Astrocyte (in vitro differentiated cells and primary cell): ENCODE results near the gene NPHP4. TPM values are rescaled to one million over a fixed set of nuclear protein-coding genes. Genes with fewer than 3 reads are reported as not detected.

ENCODE experiments used
- DNase-seq: peaks from one replicate; pipeline ENCODE4 v3.0.0-alpha.2; 2010; ENCODE audit warnings: low read depth
- FAIRE-seq: peaks from 2 replicates; lab custom pipeline; 2011; peaks lifted over from hg19 to GRCh38; lab: Jason Lieb, UNC
- H2AFZ ChIP-seq: 2 replicates; pipeline ENCODE4 v1.6.0; 2012; ENCODE audit warnings: low read depth, low read length, inconsistent platforms
- H3K27ac ChIP-seq: 2 replicates; pipeline ENCODE4 v1.5.1; 2011; ENCODE audit warnings: low read depth, low read length, inconsistent platforms
- H3K27me3 ChIP-seq: 2 replicates; pipeline ENCODE4 v1.6.0; 2011; ENCODE audit warnings: low read length, inconsistent platforms; ENCODE audit not compliant: insufficient read depth
- H3K36me3 ChIP-seq: 2 replicates; pipeline ENCODE4 v1.5.1; 2011; ENCODE audit warnings: low read length, inconsistent platforms; ENCODE audit not compliant: insufficient read depth
- H3K4me1 ChIP-seq: 2 replicates; pipeline ENCODE4 v1.5.1; 2011; ENCODE audit warnings: low read length, inconsistent platforms; ENCODE audit not compliant: insufficient read depth
- H3K4me2 ChIP-seq: 2 replicates; pipeline ENCODE4 v1.6.0; 2012; ENCODE audit warnings: low read length, inconsistent platforms
- H3K4me3 ChIP-seq: 2 replicates; pipeline ENCODE4 v1.5.1; 2011; ENCODE audit warnings: low read depth, mild to moderate bottlenecking, low read length, inconsistent platforms; ENCODE audit not compliant: insufficient read depth
- H3K79me2 ChIP-seq: 2 replicates; pipeline ENCODE4 v1.6.0; 2012; ENCODE audit warnings: mild to moderate bottlenecking, low read length, inconsistent platforms; ENCODE audit not compliant: insufficient read depth
- H3K9ac ChIP-seq: 2 replicates; pipeline ENCODE4 v1.6.0; 2012; ENCODE audit warnings: mild to moderate bottlenecking, low read length, inconsistent platforms
- H3K9me3 ChIP-seq: 2 replicates; pipeline ENCODE4 v1.5.1; 2012; ENCODE audit warnings: low read depth, mild to moderate bottlenecking, low read length, inconsistent platforms; ENCODE audit not compliant: insufficient read depth
- H4K20me1 ChIP-seq: 2 replicates; pipeline ENCODE4 v1.6.0; 2012; ENCODE audit warnings: low read length, inconsistent platforms; ENCODE audit not compliant: insufficient read depth
- H3K27ac Mint-ChIP-seq: one replicate; pipeline ENCODE4 v1.8.0; 2021; ENCODE audit warnings: mild to moderate bottlenecking, mixed read lengths; ENCODE audit not compliant: unreplicated experiment
- H3K27me3 Mint-ChIP-seq: one replicate; pipeline ENCODE4 v1.8.0; 2021; ENCODE audit warnings: low read depth, mixed read lengths; ENCODE audit not compliant: unreplicated experiment
- H3K36me3 Mint-ChIP-seq: one replicate; pipeline ENCODE4 v1.8.0; 2021; ENCODE audit warnings: low read depth, mixed read lengths; ENCODE audit not compliant: unreplicated experiment
- H3K4me1 Mint-ChIP-seq: one replicate; pipeline ENCODE4 v1.8.0; 2021; ENCODE audit warnings: low read depth, mixed read lengths; ENCODE audit not compliant: unreplicated experiment
- H3K4me3 Mint-ChIP-seq: one replicate; pipeline ENCODE4 v1.8.0; 2021; ENCODE audit warnings: mild to moderate bottlenecking, moderate library complexity, mixed read lengths; ENCODE audit not compliant: unreplicated experiment
- H3K9me3 Mint-ChIP-seq: one replicate; pipeline ENCODE4 v1.8.0; 2021; ENCODE audit warnings: mild to moderate bottlenecking, mixed read lengths; ENCODE audit not compliant: unreplicated experiment
- CTCF ChIP-seq: IDR thresholded peaks from 2 replicates; pipeline ENCODE4 v1.5.1; 2011; ENCODE audit warnings: low read depth, mild to moderate bottlenecking, inconsistent platforms, low read length, moderate library complexity; ENCODE audit not compliant: insufficient read depth
- EZH2 ChIP-seq: IDR thresholded peaks from 2 replicates; pipeline ENCODE4 v1.6.1; 2012; ENCODE audit warnings: mild to moderate bottlenecking, low read length, inconsistent platforms; ENCODE audit not compliant: insufficient read depth
- total RNA-seq: library from RNA; stranded (reverse); gene quantifications from 2 replicates; pipeline ENCODE4 v1.2.1, GENCODE V29; 2021

The NPHP4 gene
- total RNA-seq, 1 donor from 2014 or later = 8.4 TPM

GRCh38 chr1:5858246-5858645 is 134.0 kb downstream of the NPHP4 start:
- Histone ChIP-seq H4K20me1 (no peaks in the 10 kb centered on the region), H3K9me3 (no peaks in the 10 kb centered on the region), H3K4me3 (no peak overlapping the region), H3K4me2 (no peak overlapping the region), H2AFZ (no peak overlapping the region), H3K9ac (no peak overlapping the region), H3K36me3 (no peaks in the 10 kb centered on the region), H3K27ac (no peak overlapping the region), H3K79me2 (no peaks in the 10 kb centered on the region), H3K27me3 (no peaks in the 10 kb centered on the region), H3K4me1 (peaks cover 2% of the 10 kb centered on the region)
- Mint-ChIP-seq H3K4me3 (no peak overlapping the region), H3K9me3 (no peaks in the 10 kb centered on the region), H3K27me3 (no peaks in the 10 kb centered on the region), H3K4me1 (peaks cover 5% of the 10 kb centered on the region), H3K36me3 (peaks cover 4% of the 10 kb centered on the region), H3K27ac (no peak overlapping the region)
- DNase-seq (no peak), FAIRE-seq (no peak)
- TF ChIP-seq EZH2 (no peak), CTCF (no peak)

GRCh38 chr1:5857508-5858090 is 134.6 kb downstream of the NPHP4 start:
- H3K4me3 Mint-ChIP-seq = no peak overlapping the region
- H3K4me2 ChIP-seq = no peak overlapping the region
- H3K9me3 Mint-ChIP-seq = no peaks in the 10 kb centered on the region
- H2AFZ ChIP-seq = no peak overlapping the region
- H3K4me3 ChIP-seq = no peak overlapping the region
- peaks cover 6% of the 10 kb centered on the region for H3K36me3 Mint-ChIP-seq
- no peak overlapping the region for H3K27ac ChIP-seq
- H3K36me3 ChIP-seq = no peaks in the 10 kb centered on the region
- H3K27me3 ChIP-seq = no peaks in the 10 kb centered on the region
- no peak overlapping the region for H3K9ac ChIP-seq
- H3K4me1 Mint-ChIP-seq = peaks cover 5% of the 10 kb centered on the region
- no peaks in the 10 kb centered on the region for H3K27me3 Mint-ChIP-seq
- DNase-seq = no peak
- H3K4me1 ChIP-seq = peaks cover 2% of the 10 kb centered on the region
- FAIRE-seq = no peak
- no peak overlapping the region for H3K27ac Mint-ChIP-seq
- no peaks in the 10 kb centered on the region for H4K20me1 ChIP-seq
- H3K9me3 ChIP-seq = no peaks in the 10 kb centered on the region
- TF ChIP-seq EZH2 = no peak
- TF ChIP-seq CTCF = no peak
- no peaks in the 10 kb centered on the region for H3K79me2 ChIP-seq

- H3K36me3 Mint-ChIP-seq = peaks cover 6% of the 10 kb centered on the region
- Histone ChIP-seq H4K20me1 (no peaks in the 10 kb centered on the region), H3K4me1 (peaks cover 2% of the 10 kb centered on the region), H3K4me2 (no peak overlapping the region), H3K9ac (no peak overlapping the region), H3K79me2 (no peaks in the 10 kb centered on the region), H3K27ac (no peak overlapping the region), H3K27me3 (no peaks in the 10 kb centered on the region), H3K9me3 (no peaks in the 10 kb centered on the region), H3K4me3 (no peak overlapping the region), H2AFZ (no peak overlapping the region), H3K36me3 (no peaks in the 10 kb centered on the region)
- FAIRE-seq = no peak
- TF ChIP-seq EZH2 (no peak), CTCF (no peak)
- no peak overlapping the region for H3K27ac Mint-ChIP-seq
- peaks cover 5% of the 10 kb centered on the region for H3K4me1 Mint-ChIP-seq
- no peaks in the 10 kb centered on the region for H3K9me3 Mint-ChIP-seq
- no peak for DNase-seq
- peaks cover under 1% of the 10 kb centered on the region for H3K27me3 Mint-ChIP-seq
- no peak overlapping the region for H3K4me3 Mint-ChIP-seq
Observed at GRCh38 chr1:5857011-5857410, 135.2 kb downstream of the NPHP4 start.
